Measurements from ENCODE around the gene AJM1. TPM values are rescaled to one million over a fixed set of nuclear protein-coding genes. Genes with fewer than 3 reads are reported as not detected.

The AJM1 gene
- total RNA-seq, 4 donors from 2014 or later, result 1.4 to 2.9 (median 1.6) TPM

DNA sequence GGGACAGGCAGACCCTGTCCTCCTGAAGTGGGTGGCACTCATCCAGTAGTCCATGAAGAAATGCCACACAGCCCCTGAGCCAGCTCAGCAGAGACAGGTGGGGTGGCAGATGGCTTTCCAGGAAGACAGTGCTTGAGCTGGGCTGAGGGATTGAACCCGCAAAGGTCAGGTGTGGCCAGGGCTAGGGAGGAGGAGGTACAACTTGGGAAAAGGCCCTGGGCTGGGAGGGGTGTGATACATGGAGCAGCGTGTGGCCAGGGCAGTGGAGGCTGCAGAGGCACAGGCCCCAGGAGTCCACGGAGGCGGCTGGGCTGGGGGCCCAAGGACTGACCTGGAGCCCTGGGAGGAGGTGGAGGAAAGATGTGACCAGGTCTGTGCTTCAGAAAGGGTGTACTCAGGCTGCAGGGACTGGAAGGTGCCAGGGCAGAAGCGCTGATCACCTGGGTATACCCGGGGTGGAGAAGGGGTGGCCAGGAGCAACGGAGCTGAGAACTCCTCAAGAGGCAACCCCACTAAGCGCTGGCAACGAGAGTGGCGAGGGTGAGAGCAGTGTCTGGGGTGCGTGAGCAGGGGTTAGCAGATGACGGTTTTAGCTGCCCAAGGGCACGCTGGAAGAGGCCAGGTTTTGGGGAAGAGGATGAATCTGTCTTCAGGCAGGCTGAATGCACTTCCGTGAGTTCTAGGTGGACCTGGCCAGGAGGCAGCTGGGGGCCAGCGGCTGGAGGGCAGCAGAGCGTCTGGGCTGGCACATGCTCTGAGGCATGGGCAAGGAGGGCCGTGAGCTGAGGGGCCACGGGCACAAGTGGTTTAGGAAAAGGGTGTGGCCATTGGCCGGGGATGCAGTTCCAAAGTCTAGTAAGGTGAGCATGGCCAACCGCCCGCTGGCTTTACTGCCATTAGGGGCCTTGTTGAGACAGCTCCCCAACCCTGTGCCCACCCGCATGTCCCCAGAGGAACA, 38.4 kb upstream of the AJM1 start:
- TF ChIP-seq, protein P1, sequence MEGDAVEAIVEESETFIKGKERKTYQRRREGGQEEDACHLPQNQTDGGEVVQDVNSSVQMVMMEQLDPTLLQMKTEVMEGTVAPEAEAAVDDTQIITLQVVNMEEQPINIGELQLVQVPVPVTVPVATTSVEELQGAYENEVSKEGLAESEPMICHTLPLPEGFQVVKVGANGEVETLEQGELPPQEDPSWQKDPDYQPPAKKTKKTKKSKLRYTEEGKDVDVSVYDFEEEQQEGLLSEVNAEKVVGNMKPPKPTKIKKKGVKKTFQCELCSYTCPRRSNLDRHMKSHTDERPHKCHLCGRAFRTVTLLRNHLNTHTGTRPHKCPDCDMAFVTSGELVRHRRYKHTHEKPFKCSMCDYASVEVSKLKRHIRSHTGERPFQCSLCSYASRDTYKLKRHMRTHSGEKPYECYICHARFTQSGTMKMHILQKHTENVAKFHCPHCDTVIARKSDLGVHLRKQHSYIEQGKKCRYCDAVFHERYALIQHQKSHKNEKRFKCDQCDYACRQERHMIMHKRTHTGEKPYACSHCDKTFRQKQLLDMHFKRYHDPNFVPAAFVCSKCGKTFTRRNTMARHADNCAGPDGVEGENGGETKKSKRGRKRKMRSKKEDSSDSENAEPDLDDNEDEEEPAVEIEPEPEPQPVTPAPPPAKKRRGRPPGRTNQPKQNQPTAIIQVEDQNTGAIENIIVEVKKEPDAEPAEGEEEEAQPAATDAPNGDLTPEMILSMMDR (IDR thresholded peaks at IDR 0.05), result no peak
- TF ChIP-seq POLR2A (IDR thresholded peaks at IDR 0.05), result no peak
- H3K4me3 ChIP-seq (ENCODE audit: low read depth, poor library complexity, severe bottlenecking), result no peak overlapping the region
- intact Hi-C loops (cut with DNase I; ENCODE audit: low total_unique reads), result no loop called here
- DNase-seq (ENCODE audit: low spot score in 2 of 2), result no peak
- WGBS, 2 donors, result 90 to 91% methylated on average over 22 of the region's 22 CpGs

DNA sequence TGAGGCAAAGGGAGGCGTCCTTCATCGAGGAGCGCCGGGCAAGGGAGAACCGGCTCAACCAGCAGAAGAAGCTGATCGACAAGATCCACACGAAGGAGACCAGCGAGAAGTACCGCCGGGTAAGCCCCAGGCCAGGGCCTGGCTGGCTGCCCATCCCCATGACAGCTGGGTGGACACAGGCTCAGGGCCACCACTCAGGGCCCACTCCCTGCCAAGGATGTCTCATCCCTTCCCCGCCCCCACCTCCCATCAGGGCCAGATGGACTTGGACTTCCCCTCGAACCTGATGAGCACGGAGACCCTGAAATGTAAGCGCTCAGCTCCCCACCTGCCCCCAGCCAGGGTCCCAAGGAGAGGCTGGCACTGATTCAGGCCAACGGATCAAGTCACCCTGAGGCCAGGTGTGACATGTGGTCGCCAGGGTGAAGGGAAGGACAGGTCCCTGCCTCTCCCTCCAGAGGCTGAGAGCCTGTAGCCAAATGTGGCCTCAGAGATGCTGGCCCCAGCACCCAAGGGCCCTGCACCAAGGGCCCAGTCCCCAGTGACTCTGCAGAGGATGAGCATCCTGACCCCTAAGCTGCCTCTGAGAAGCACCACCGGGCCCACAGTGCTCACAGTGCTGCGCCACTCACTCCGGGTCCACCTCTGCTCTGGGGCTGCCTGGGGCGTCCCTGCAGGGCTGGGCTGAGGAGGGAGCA, 37.6 kb upstream of the AJM1 start:
- no peak overlapping the region for H3K4me3 ChIP-seq (ENCODE audit: low read depth, poor library complexity, severe bottlenecking)
- intact Hi-C loops (cut with DNase I; ENCODE audit: low total_unique reads), result no loop called here
- WGBS, 2 donors, result 74 to 87% methylated on average over 16 to 19 of the region's 20 CpGs
- no peak for DNase-seq (ENCODE audit: low spot score in 2 of 2)
- TF ChIP-seq, protein P1 (IDR thresholded peaks at IDR 0.05), result no peak
- no peak for TF ChIP-seq POLR2A (IDR thresholded peaks at IDR 0.05)

- intact Hi-C loops (cut with DNase I; ENCODE audit: low total_unique reads), result no loop called here
- H3K4me3 ChIP-seq (ENCODE audit: low read depth, poor library complexity, severe bottlenecking), result no peak overlapping the region
- 88 to 93% methylated on average over 12 of the region's 12 CpGs for WGBS, 2 donors
- no peak for TF ChIP-seq POLR2A (IDR thresholded peaks at IDR 0.05)
- TF ChIP-seq, protein P1 (IDR thresholded peaks at IDR 0.05), result no peak
- DNase-seq (ENCODE audit: low spot score in 2 of 2), result no peak
Observed at GRCh38 chr9:136805207-136805740, 37.0 kb upstream of the AJM1 start.

- no peak for DNase-seq (ENCODE audit: low spot score in 2 of 2)
- intact Hi-C loops (cut with DNase I; ENCODE audit: low total_unique reads), result no loop called here
Observed at GRCh38 chr9:136806067-136806466, 36.2 kb upstream of the AJM1 start.

GRCh38 chr9:136806631-136807201, 35.6 kb upstream of the AJM1 start:
- no peak for TF ChIP-seq POLR2A (IDR thresholded peaks at IDR 0.05)
- TF ChIP-seq, protein P1 (IDR thresholded peaks at IDR 0.05), result no peak
- intact Hi-C loops (cut with DNase I; ENCODE audit: low total_unique reads), result no loop called here
- no peak for DNase-seq (ENCODE audit: low spot score in 2 of 2)
- 53 to 57% methylated on average over 24 to 25 of the region's 25 CpGs for WGBS, 2 donors
- no peak overlapping the region for H3K4me3 ChIP-seq (ENCODE audit: low read depth, poor library complexity, severe bottlenecking)

More at GRCh38 chr9:136806067-136806466, 36.2 kb upstream of the AJM1 start:
- 94 to 98% methylated on average over 10 of the region's 10 CpGs for WGBS, 2 donors
- H3K4me3 ChIP-seq (ENCODE audit: low read depth, poor library complexity, severe bottlenecking), result no peak overlapping the region
- no peak for TF ChIP-seq POLR2A (IDR thresholded peaks at IDR 0.05)
- TF ChIP-seq, protein P1 (IDR thresholded peaks at IDR 0.05), result no peak
